ENCODE data around the gene STX16.

DNA sequence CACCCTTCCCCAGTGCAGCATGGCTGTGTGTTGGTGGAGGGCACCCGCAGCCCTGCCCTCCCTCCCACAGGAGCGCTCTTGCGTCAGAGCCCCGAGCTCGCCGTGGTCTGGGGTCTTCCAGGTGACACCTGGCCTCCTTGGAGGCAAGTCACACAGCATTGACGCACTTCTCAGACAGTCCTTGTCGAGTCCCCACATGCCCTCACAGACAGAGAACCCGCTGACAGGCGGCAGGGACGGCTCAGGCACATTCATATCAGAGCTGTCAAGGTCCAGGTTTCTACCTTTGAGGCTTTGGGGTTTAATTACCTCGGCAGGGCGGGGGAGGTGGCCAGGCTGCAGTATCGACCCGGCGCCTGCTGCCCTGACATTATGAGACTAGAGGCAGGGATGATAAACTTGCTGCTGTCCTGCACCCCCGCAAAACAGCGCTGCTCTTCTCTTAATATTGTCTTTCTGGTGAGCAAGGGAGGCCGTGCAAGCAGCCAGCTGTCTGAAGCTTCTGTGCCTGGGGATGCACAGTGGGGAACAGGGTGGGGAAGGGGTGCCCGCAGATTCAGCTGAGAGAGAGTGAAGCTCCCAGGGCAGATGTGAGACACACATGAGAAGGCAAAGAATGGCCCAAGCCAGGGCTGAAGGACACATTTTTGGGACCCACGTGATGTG is 46.3 kb downstream of the STX16 start:
- TF ChIP-seq, protein P1, sequence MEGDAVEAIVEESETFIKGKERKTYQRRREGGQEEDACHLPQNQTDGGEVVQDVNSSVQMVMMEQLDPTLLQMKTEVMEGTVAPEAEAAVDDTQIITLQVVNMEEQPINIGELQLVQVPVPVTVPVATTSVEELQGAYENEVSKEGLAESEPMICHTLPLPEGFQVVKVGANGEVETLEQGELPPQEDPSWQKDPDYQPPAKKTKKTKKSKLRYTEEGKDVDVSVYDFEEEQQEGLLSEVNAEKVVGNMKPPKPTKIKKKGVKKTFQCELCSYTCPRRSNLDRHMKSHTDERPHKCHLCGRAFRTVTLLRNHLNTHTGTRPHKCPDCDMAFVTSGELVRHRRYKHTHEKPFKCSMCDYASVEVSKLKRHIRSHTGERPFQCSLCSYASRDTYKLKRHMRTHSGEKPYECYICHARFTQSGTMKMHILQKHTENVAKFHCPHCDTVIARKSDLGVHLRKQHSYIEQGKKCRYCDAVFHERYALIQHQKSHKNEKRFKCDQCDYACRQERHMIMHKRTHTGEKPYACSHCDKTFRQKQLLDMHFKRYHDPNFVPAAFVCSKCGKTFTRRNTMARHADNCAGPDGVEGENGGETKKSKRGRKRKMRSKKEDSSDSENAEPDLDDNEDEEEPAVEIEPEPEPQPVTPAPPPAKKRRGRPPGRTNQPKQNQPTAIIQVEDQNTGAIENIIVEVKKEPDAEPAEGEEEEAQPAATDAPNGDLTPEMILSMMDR (CRISPR knock-in tag; IDR thresholded peaks at IDR 0.05), result no peak
- TF ChIP-seq EP300 (IDR thresholded peaks at IDR 0.05; ENCODE audit: low read depth in 2 of 2, low read length in 2 of 2) (no peak), EP300 (CRISPR knock-in tag; IDR thresholded peaks at IDR 0.05; ENCODE audit: borderline replicate concordance) (no peak), ATF7 (IDR thresholded peaks at IDR 0.05) (no peak), ATF7 (CRISPR knock-in tag; IDR thresholded peaks at IDR 0.05) (no peak), CEBPB (IDR thresholded peaks at IDR 0.05; ENCODE audit: borderline replicate concordance, low read depth, low read length) (no peak), ZNF841 (CRISPR knock-in tag; IDR thresholded peaks at IDR 0.05; ENCODE audit: borderline replicate concordance) (no peak), EZH2 (conservative IDR thresholded peaks at IDR 0.05; ENCODE audit: low read depth, low read length) (no peak), POLR2AphosphoS5 (IDR thresholded peaks at IDR 0.05; ENCODE audit: low read depth, low read length) (no peak), CBFB (CRISPR knock-in tag; IDR thresholded peaks at IDR 0.05) (no peak), HNRNPK (IDR thresholded peaks at IDR 0.05; ENCODE audit: low read depth, low read length, poor library complexity, severe bottlenecking) (no peak), ZNF207 (IDR thresholded peaks at IDR 0.05; ENCODE audit: borderline replicate concordance) (no peak)
- TF ChIP-seq, protein P2, sequence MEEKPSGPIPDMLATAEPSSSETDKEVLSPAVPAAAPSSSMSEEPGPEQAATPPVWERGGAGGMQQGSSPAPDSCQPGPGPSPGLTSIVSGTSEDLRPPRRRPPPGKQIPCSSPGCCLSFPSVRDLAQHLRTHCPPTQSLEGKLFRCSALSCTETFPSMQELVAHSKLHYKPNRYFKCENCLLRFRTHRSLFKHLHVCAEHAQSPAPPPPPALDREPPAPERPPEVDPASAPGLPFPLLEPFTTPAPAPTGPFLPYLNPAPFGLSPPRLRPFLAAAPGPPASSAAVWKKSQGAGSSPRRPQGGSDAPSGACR (CRISPR knock-in tag; IDR thresholded peaks at IDR 0.05), result no peak
- TF ChIP-seq, protein P3, sequence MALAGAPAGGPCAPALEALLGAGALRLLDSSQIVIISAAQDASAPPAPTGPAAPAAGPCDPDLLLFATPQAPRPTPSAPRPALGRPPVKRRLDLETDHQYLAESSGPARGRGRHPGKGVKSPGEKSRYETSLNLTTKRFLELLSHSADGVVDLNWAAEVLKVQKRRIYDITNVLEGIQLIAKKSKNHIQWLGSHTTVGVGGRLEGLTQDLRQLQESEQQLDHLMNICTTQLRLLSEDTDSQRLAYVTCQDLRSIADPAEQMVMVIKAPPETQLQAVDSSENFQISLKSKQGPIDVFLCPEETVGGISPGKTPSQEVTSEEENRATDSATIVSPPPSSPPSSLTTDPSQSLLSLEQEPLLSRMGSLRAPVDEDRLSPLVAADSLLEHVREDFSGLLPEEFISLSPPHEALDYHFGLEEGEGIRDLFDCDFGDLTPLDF (CRISPR knock-in tag; IDR thresholded peaks at IDR 0.05), result no peak
- TF ChIP-seq, protein P4, sequence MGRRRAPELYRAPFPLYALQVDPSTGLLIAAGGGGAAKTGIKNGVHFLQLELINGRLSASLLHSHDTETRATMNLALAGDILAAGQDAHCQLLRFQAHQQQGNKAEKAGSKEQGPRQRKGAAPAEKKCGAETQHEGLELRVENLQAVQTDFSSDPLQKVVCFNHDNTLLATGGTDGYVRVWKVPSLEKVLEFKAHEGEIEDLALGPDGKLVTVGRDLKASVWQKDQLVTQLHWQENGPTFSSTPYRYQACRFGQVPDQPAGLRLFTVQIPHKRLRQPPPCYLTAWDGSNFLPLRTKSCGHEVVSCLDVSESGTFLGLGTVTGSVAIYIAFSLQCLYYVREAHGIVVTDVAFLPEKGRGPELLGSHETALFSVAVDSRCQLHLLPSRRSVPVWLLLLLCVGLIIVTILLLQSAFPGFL (CRISPR knock-in tag; IDR thresholded peaks at IDR 0.05), result no peak
